SK-N-SH (cell line): ENCODE data around the gene AFAP1L1.

ENCODE experiments used
- JUND ChIP-seq: IDR thresholded peaks from 2 replicates; pipeline ENCODE4 v1.4.0; 2012
- MEF2A ChIP-seq: IDR thresholded peaks from 2 replicates; pipeline ENCODE4 v1.4.0; 2012; ENCODE audit warnings: low read depth, borderline replicate concordance
- POLR2AphosphoS5 ChIP-seq: IDR thresholded peaks from 2 replicates; pipeline ENCODE4 v1.6.1; 2012; ENCODE audit warnings: low read depth, low read length
- RFX5 ChIP-seq: IDR thresholded peaks from 2 replicates; pipeline ENCODE4 v1.6.1; 2012; ENCODE audit warnings: mild to moderate bottlenecking, improper control_type of control experiment, low read length
- SIN3A ChIP-seq: IDR thresholded peaks from 2 replicates; pipeline ENCODE4 v1.6.1; 2012; ENCODE audit warnings: low read depth, mild to moderate bottlenecking, low read length, moderate library complexity, borderline replicate concordance
- SMC3 ChIP-seq: IDR thresholded peaks from 2 replicates; pipeline ENCODE4 v1.6.1; 2012; ENCODE audit warnings: low read depth, low read length, improper control_type of control experiment
- TF ChIP-seq, protein P1 (sequence below): fragments of 200-600 bp; sonication (generic); IDR thresholded peaks from 2 replicates; pipeline ENCODE4 v1.6.1; 2017; ENCODE audit warnings: antibody characterized with exemption, mild to moderate bottlenecking, moderate library complexity
- TF ChIP-seq, protein P2 (sequence below): IDR thresholded peaks from 2 replicates; pipeline ENCODE4 v1.4.0; 2012; ENCODE audit warnings: low read depth, borderline replicate concordance

DNA sequence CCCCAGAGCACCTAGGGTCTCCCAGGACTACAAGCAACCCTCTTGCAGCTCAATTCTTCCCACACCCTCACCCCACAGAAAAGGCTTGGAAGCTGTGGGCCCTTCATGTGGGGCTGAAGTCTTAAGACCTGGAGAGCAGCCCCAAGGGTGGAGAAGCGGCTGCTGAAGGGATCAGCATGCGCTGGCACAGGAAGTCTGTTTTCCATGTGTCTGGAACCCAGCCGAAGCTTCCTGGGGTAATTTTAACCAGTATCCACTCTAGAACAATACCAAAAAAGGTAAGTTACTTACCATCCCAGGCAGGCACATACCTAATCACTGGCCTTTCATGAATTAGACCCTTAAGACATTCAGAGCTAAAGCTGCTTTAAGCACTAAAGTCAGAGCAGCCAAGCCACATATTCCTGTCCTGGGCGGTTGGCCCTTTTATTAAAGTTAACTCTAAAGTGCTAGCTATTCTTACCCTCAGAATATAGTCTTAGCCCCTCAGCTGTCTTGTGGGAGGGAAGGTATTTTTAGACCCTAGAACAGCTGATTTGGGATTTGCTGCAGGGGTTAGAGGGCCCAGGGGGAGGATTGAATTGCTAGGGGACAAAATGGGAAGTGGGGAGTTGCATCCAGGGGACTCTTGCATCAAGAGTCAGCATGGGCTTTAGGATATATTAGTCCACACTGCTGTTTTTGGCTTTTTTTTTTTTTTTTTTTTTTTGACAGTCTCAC, 100.6 kb downstream of the AFAP1L1 start:
- no peak for TF ChIP-seq JUND
- TF ChIP-seq SIN3A: no peak
- TF ChIP-seq, protein P1, sequence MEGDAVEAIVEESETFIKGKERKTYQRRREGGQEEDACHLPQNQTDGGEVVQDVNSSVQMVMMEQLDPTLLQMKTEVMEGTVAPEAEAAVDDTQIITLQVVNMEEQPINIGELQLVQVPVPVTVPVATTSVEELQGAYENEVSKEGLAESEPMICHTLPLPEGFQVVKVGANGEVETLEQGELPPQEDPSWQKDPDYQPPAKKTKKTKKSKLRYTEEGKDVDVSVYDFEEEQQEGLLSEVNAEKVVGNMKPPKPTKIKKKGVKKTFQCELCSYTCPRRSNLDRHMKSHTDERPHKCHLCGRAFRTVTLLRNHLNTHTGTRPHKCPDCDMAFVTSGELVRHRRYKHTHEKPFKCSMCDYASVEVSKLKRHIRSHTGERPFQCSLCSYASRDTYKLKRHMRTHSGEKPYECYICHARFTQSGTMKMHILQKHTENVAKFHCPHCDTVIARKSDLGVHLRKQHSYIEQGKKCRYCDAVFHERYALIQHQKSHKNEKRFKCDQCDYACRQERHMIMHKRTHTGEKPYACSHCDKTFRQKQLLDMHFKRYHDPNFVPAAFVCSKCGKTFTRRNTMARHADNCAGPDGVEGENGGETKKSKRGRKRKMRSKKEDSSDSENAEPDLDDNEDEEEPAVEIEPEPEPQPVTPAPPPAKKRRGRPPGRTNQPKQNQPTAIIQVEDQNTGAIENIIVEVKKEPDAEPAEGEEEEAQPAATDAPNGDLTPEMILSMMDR: no peak
- TF ChIP-seq SMC3: no peak
- TF ChIP-seq, protein P2, sequence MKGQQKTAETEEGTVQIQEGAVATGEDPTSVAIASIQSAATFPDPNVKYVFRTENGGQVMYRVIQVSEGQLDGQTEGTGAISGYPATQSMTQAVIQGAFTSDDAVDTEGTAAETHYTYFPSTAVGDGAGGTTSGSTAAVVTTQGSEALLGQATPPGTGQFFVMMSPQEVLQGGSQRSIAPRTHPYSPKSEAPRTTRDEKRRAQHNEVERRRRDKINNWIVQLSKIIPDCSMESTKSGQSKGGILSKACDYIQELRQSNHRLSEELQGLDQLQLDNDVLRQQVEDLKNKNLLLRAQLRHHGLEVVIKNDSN: no peak
- TF ChIP-seq RFX5: no peak
- TF ChIP-seq POLR2AphosphoS5: no peak
- no peak for TF ChIP-seq MEF2A
